Omental fat pad (tissue), 4 donors: Measurements from ENCODE around the gene KRT27. TPM values are rescaled to one million over a fixed set of nuclear protein-coding genes. Genes with fewer than 3 reads are reported as not detected.

Experiments used
- ATAC-seq: fragments of 150-250 bp; one replicate; pipeline ENCODE4 v1.9.1; 2016; ENCODE audit warnings: mild to moderate bottlenecking, moderate library complexity; ENCODE audit not compliant: low FRiP score
- DNase-seq: peaks from one replicate; pipeline ENCODE4 v3.0.0-alpha.2; 2019; ENCODE audit warnings: low spot score
- total RNA-seq, 4 donors: library from RNA; depleted of rRNA; stranded (reverse); fragments of >200 nt; gene quantifications; one replicate each; pipeline ENCODE4 v1.1.0, GENCODE V29; 2016
- TF ChIP-seq, protein P1 (sequence below), 3 donors: fragments of 450-650 bp; IDR thresholded peaks; one replicate each; pipeline ENCODE4 v1.5.1; 2016 to 2017; ENCODE audit warnings: antibody characterized with exemption in 3 of 3, mild to moderate bottlenecking in 3 of 3, moderate library complexity in 2 of 3

Gene KRT27
- total RNA-seq, 4 donors from 2014 or later = not detected

GRCh38 chr17:40795019-40795667 is 12.8 kb upstream of the KRT27 start:
- TF ChIP-seq, protein P1, sequence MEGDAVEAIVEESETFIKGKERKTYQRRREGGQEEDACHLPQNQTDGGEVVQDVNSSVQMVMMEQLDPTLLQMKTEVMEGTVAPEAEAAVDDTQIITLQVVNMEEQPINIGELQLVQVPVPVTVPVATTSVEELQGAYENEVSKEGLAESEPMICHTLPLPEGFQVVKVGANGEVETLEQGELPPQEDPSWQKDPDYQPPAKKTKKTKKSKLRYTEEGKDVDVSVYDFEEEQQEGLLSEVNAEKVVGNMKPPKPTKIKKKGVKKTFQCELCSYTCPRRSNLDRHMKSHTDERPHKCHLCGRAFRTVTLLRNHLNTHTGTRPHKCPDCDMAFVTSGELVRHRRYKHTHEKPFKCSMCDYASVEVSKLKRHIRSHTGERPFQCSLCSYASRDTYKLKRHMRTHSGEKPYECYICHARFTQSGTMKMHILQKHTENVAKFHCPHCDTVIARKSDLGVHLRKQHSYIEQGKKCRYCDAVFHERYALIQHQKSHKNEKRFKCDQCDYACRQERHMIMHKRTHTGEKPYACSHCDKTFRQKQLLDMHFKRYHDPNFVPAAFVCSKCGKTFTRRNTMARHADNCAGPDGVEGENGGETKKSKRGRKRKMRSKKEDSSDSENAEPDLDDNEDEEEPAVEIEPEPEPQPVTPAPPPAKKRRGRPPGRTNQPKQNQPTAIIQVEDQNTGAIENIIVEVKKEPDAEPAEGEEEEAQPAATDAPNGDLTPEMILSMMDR (IDR thresholded peaks at IDR 0.05) = no peak
- no peak for ATAC-seq
- no peak for DNase-seq

GRCh38 chr17:40794466-40794865 is 12.1 kb upstream of the KRT27 start:
- DNase-seq = no peak
- TF ChIP-seq, protein P1 (IDR thresholded peaks at IDR 0.05) = no peak
- ATAC-seq = no peak

GRCh38 chr17:40793832-40794231 is 11.5 kb upstream of the KRT27 start:
- DNase-seq = no peak
- ATAC-seq = no peak
- TF ChIP-seq, protein P1 (IDR thresholded peaks at IDR 0.05) = no peak

DNA sequence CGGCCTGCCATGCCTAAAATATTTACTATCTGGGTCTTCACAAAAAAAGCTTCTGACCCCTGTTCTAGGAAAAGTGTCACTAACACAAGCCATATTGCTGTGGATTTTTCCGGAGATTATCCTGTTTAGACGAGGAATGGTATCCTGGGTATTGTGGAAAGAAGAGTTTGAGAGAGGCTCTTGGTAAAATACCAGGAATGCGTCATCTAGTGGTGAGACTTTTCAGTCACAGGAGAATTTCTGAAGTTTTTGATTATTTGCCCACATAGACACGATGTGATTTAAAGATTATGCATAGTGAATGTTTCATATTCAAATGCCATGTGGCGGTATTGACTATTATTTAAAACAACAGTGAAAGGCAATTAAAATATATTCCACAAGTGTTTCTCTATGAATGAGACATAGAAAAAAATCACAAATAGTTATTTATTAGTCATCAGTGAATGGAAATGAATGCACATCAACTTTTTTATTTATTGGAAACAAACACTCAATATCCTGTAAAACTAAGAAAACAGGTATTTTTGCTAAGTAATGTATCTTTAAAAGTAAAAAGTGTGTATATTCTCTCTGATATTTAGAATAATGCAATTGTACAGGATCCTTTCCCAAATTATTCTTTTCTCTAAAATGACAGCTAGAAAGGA is 9.6 kb upstream of the KRT27 start:
- TF ChIP-seq, protein P1 (IDR thresholded peaks at IDR 0.05) = no peak
- ATAC-seq = no peak
- DNase-seq = no peak

- TF ChIP-seq, protein P1 (IDR thresholded peaks at IDR 0.05) = no peak
- ATAC-seq (no peak), DNase-seq (no peak)
Observed at GRCh38 chr17:40791111-40791510, 8.8 kb upstream of the KRT27 start.

DNA sequence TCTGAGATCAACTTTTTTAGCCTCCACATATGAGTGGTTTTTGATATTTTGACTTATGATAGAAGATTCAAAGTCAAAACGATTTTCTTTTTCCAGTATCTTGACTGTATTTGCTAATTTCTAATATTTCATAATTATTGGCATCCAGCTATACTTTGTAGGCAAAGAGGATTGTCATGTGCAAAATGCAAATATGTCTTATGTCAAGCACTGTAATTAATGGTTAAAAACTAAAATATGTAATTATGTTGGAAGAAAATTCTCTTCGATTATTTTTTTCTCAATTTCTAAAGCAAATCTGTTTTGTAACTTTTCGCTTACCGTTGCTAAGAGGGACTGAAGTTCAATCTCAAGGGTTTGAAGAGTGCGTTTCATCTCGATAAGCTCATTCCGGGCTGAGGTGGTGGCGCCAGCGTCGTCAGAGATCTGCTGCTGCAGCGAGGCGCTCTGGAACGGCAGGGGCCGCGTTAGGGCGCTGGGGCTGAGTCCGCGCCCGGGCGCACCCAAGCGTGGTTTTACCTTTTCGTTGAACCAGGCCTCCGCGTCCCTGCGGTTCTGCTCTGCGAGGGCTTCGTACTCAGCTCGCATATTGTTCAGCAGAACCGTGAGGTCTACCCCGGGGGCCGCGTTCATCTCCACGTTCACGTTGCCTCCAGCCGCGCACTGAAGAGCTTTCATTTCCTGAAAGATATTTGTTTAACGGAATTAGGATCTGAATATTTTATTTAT is 3.0 kb downstream of the KRT27 start:
- TF ChIP-seq, protein P1 (IDR thresholded peaks at IDR 0.05) = no peak
- ATAC-seq (no peak), DNase-seq (no peak)
